GM13976 (cell line): ENCODE results near the gene PDGFC.

Experiments
- DNase-seq: peaks from one replicate; pipeline ENCODE4 v3.0.0; 2012; ENCODE audit warnings: low spot score
- in situ Hi-C: fragments of 300-500 bp; cut with MboI; formaldehyde crosslinking; loops from one replicate; pipeline ENCODE4 v1.12.0; 2022; ENCODE audit warnings: low sequenced_read_pairs, mixed read lengths, inconsistent platforms; ENCODE audit not compliant: unreplicated experiment
- TF ChIP-seq, protein P1 (sequence below): IDR thresholded peaks from 2 replicates; pipeline ENCODE4 v1.5.1; 2012; ENCODE audit warnings: borderline replicate concordance, mild to moderate bottlenecking; ENCODE audit not compliant: insufficient read depth; ENCODE audit errors: extremely low read depth, missing control alignments, control extremely low read depth

PDGFC gene

DNA sequence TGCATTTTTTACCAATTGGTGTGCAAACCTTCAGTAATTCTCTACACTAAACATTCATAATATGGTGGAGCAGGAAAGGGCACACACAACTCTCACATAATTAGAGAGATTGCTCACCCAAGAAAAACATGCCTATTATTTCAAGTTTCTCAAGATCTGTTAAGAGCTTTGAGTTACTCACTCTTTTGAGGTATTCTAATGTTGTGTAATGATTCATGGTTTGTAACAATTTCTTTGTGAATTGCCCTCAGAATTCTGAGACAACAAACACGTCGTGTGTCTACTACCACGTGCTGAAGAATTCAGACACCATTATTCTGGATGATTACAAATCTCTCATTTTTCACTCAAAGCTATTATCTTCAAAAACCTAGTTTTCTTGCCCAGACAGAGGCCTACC lies 82.8 kb downstream of the PDGFC start:
- no peak for DNase-seq
- in situ Hi-C loops, result no loop called here
- TF ChIP-seq, protein P1, sequence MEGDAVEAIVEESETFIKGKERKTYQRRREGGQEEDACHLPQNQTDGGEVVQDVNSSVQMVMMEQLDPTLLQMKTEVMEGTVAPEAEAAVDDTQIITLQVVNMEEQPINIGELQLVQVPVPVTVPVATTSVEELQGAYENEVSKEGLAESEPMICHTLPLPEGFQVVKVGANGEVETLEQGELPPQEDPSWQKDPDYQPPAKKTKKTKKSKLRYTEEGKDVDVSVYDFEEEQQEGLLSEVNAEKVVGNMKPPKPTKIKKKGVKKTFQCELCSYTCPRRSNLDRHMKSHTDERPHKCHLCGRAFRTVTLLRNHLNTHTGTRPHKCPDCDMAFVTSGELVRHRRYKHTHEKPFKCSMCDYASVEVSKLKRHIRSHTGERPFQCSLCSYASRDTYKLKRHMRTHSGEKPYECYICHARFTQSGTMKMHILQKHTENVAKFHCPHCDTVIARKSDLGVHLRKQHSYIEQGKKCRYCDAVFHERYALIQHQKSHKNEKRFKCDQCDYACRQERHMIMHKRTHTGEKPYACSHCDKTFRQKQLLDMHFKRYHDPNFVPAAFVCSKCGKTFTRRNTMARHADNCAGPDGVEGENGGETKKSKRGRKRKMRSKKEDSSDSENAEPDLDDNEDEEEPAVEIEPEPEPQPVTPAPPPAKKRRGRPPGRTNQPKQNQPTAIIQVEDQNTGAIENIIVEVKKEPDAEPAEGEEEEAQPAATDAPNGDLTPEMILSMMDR, result no peak

DNA sequence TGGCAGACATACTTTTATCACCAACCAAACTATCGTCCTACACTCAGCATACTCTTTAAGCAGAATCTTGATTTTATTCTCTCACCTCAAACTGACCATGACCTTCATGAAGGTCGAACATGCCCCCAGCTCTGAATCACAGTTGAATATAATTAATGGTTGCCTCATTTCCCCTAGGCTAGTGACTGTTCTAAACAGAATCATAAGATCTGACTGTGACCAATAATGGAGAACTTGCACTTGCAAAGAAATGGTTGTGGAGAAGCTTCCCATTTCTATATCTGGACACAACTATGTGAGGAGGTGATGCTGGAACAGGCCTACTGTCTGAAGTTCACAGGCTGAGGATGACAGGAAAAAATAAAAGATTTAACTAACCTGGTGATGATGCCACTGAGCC lies 85.1 kb downstream of the PDGFC start:
- in situ Hi-C loops, result no loop called here
- TF ChIP-seq, protein P1, result no peak
- no peak for DNase-seq

DNA sequence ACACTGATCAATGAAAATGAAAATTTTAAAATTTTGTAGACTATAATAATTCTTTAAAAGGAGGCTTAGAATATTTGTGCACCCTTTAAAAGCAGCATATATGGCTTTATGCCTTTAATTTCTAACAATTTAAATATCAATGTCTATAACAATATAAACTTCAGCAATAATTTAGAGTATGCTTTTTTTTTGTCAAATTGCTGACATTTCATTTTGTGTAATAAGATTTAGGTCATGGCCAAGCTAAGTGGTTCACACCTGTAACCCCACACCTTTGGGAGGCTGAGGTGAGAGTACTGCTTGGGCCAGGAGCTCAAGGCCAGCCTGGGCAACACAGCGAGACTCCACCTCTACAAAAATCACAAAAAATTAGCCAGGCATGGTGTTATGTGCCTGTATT lies 86.2 kb downstream of the PDGFC start:
- TF ChIP-seq, protein P1, result no peak
- in situ Hi-C loops, result no loop called here
- no peak for DNase-seq

DNA sequence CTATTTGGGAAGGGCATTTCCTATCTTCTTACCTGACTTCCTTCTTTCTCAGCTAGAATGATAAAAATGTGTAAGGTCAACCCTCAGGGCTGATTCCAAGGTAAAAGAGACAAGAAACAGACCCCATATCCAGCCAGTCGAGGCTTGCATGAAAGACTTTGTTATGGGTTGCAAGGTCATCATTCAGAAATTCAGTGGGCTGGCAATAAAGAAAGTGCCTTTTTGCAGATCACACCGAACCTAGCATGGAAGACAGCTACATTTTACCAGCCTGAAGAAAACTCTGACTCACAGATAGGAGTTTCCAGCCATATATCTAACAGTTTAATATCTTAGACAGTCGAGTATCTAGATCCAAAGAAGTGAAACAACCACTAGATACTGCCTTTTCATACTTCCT lies 87.4 kb downstream of the PDGFC start:
- in situ Hi-C loops, result no loop called here
- TF ChIP-seq, protein P1, result no peak
- no peak for DNase-seq

DNA sequence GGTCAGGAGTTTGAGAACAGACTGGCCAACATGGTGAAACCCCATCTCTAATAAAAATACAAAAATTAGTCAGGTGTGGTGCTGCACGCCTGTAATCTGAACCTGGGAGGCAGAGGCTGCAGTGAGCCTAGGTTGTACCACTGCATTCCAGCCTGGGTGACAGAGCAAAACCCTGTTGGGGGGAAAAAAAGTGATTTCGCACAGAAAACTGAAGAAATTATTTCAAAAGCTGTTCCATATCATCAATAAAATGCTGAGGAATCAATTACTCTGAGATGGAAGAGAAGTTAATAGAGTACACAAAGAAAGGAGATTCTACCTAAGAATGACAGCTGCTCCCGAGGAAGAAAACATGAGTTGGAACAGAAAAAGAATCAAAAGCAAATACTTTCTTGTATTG lies 95.9 kb downstream of the PDGFC start:
- DNase-seq, result no peak
- in situ Hi-C loops, result no loop called here
- TF ChIP-seq, protein P1, result no peak

DNA sequence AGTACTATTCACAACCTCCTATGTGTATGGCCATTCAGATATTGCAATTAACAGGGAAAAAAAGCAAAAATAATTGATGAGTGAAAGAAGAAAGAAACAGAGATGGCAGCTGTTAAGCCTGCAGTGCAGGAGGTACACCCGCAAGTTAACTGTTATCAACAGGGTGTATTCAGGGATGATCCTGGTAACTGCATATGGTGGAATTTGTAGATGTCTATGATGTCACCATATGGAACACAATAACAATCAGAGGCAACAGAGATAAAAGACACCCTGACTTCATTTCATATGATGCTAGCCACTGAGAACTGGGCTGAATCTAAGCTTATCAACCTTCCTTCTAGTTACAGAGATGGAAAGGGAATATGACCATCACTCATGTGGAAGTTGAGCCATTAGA lies 96.5 kb downstream of the PDGFC start:
- in situ Hi-C loops, result no loop called here
- TF ChIP-seq, protein P1, result no peak
- DNase-seq, result no peak

DNA sequence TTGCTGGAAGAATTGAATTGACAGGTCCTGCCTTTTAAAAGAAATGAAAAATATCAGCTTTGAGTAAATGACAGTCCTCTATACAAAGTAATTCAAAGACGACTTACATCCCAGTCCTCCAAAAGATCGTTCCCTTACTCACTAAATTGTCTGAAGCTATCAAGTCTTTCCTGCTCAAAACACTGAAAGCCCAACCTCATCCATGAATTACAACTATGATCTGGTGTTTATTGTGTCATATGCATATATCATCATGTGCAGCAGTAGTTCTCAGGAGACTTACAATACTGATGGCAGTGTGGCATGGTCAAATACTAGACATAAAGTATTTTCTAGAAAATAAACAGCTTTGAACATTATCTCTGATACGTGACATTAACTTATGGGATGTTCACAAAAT lies 97.8 kb downstream of the PDGFC start:
- in situ Hi-C loops, result no loop called here
- no peak for DNase-seq
- TF ChIP-seq, protein P1, result no peak
